ENCODE results near the gene LRRC61.
"Not testable (repeated sequence)": the region's sequence is repeated elsewhere in the genome, so short reads cannot be mapped to it uniquely, and the experiment has no call there.

Gene LRRC61

GRCh38 chr7:150381096-150381495 is 57.9 kb downstream of the LRRC61 start:
- DNase-seq (ENCODE audit: low read depth in 3 of 3, low spot score in 1 of 3), result no peak

DNA sequence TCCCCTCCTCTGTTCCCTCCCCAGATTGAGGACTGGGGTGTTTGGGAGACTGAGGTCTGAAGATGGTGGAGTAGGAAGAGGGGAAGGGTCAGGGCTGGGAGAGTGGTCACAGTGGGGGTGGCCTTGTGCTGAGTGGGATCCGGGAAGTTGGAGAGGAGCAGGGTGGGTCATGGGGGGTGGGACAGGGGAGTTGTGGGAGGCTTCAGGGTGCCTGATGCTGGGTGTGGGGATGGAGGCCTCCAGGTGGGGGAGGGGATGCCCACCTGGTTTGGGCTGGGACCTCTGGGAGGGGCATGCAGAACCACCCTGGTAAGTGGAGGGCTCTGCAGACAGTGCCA is 58.6 kb downstream of the LRRC61 start:
- no peak for DNase-seq (ENCODE audit: low read depth in 3 of 3, low spot score in 1 of 3)

DNA sequence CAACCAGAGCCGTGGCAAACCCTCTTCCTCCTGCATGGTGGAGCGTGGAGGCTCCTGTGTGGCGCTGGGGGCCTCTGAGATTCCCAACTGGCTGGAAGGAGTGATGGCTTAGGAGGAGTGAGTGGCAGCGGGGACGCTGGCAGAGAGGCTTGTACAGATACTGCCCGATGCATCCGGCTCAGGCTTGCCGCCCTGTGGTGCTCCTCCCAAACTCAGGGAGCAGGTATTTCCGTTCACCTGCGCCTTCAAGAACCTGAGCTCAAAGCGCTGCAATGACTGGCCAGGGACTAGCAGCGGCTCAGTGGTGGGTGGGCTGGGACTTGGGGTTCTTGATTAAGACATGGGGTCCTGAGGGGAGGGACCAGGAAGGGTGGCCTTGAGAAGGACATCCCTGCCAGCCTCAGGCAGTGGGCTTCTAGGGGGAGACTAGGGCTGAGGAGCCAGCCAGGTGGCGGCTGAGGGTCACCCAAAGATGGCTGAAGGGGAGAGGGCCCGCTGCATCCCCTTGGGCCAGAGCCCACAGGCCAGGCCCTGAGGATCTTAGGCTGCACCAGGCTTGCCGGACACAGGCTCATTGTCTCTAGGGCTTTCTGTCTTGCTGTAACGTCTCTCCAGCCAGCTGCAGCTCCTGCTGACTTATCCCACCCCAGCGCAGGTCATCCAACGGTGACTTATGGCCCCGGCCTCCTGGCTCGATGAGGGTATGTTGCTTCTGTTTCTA is 59.1 kb downstream of the LRRC61 start:
- no peak for DNase-seq (ENCODE audit: low read depth in 3 of 3, low spot score in 1 of 3)

- no peak for DNase-seq (ENCODE audit: low read depth in 3 of 3, low spot score in 1 of 3)
These were observed 59.7 kb downstream of the LRRC61 start for GRCh38 chr7:150382844-150383225.

GRCh38 chr7:150383710-150384397 is 60.7 kb downstream of the LRRC61 start:
- DNase-seq (ENCODE audit: low read depth in 3 of 3, low spot score in 1 of 3), result no peak

DNA sequence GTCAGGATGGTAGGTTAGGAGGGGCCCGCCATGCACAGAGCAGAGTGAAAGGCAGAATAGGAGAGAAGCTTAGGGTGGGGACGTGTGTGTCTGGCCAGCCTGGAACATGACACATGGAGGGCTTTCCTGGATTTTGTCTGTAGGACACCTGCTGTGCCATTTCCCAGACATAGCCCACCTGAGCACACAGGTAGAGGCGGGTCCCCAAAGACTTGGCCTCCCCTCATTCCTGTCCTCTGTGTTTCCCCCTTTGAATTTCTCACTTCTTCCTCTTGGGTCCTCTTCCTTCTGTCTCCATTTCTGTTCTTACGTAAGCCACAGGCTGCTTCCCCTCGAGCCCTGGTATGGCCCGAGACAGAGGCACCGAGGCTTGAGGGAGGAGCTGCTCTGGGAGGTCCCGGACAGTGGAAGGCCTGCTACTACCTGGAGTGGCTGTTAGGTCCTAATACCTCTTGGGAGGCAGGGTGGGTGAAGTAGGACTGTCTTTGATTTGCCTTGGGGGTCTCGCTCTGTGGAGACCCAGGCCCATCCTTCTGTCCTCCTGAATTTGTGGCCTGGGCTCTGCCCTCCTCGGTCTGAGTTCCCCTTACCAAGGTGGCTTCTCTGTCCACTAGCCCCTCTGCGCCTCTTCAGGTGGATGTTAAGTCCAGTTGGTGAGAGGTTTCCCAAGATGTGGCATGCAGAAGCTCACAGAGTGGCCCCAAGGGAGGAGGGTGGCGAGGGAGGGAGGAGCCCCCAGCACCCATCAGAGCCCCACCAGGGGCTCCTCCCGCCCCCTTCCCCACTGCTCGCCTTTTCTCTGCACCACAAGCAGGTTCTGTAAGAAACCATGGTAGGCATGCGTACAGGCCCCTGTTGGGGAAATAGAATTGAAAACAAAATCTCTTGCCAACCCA is 61.5 kb downstream of the LRRC61 start:
- DNase-seq (ENCODE audit: low read depth in 3 of 3, low spot score in 1 of 3), result no peak

GRCh38 chr7:150385302-150385723 is 62.2 kb downstream of the LRRC61 start:
- no peak for DNase-seq (ENCODE audit: low read depth in 3 of 3, low spot score in 1 of 3)

- not testable (repeated sequence) for DNase-seq (ENCODE audit: low read depth in 3 of 3, low spot score in 1 of 3)
These were observed 62.7 kb downstream of the LRRC61 start for GRCh38 chr7:150385884-150386283.
